ENCODE measurements around the gene HOXC4.

The HOXC4 gene

DNA sequence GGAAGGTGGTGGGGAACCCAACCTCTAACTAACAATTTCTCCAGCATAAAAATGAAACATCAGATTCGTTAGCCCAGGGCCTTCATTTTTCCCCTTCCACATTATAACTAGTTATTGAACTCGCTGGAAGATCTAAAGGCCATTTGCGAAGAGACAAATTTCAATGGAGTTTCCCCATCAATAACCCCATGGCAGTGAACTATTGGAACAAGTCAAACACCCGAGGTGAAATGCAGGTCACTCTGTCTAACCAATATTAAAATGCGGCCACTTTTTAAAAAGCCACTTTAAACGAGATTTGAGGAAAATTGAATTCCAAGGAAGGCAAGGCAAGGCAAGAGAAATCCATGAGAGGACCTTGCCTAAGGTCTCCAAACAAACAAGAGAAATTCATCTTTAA lies 4.5 kb upstream of the HOXC4 start:
- Mint-ChIP-seq H3K9me3 (no peaks in the 10 kb centered on the region), H3K4me1 (peaks cover 31% of the 10 kb centered on the region), H3K27me3 (peaks cover 92% of the 10 kb centered on the region), H3K36me3 (ENCODE audit: low read depth) (peaks cover 2% of the 10 kb centered on the region), H3K27ac (no peak overlapping the region), H3K4me3 (no peak overlapping the region)
- ATAC-seq (no peak), DNase-seq (no peak)

GRCh38 chr12:54050482-54050810 lies 3.2 kb upstream of the HOXC4 start:
- H3K4me3 Mint-ChIP-seq, result no peak overlapping the region
- H3K27me3 Mint-ChIP-seq, result peaks cover 88% of the 10 kb centered on the region
- peaks cover 31% of the 10 kb centered on the region for H3K4me1 Mint-ChIP-seq

DNA sequence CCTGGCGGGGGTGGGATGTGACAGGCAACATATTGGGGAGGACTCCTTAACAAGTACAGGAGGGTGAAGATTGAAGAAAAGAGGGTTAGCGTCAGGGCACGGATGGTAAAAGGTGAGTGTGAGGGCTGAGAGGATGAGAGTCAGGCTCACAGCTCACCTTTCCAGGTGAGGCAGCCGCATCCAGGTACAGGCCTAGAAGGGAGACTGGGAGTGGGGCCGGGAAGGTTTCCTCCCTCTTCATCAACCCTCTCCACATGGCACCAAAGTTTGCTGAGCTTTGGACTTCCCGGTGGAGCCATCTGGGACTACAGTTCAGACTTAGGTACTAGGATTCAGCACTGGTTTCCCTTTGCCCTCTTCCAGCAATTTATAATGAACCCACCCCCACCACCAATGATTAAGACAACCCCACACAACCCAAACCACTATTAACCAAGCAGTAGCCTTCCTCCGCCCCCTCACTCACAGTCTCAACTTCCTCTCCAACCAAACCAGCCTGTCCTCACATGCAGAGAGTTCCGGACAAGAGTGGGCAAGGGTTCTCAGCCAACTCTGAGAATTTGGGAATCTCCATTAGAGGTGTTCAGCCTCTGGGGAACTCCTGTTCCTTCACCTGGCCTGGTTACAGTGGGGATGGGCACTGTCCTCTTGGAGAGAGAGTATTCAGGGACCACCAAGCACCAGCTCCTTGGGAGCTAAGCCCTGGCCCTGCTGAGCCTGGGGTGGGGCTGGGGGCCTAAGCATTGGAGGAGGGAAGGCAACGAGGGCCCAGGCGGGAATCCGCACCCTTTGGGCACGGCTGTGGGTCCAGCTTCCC lies 2.4 kb upstream of the HOXC4 start:
- H3K4me1 Mint-ChIP-seq, result peaks cover 31% of the 10 kb centered on the region
- ATAC-seq (no peak), DNase-seq (no peak)
- no peak overlapping the region for H3K4me3 Mint-ChIP-seq
- peaks cover 2% of the 10 kb centered on the region for H3K36me3 Mint-ChIP-seq (ENCODE audit: low read depth)
- H3K9me3 Mint-ChIP-seq, result no peaks in the 10 kb centered on the region
- no peak overlapping the region for H3K27ac Mint-ChIP-seq
- peaks cover 86% of the 10 kb centered on the region for H3K27me3 Mint-ChIP-seq

More at GRCh38 chr12:54050482-54050810, 3.2 kb upstream of the HOXC4 start:
- H3K9me3 Mint-ChIP-seq, result no peaks in the 10 kb centered on the region
- peaks cover 2% of the 10 kb centered on the region for H3K36me3 Mint-ChIP-seq (ENCODE audit: low read depth)
- ATAC-seq (no peak), DNase-seq (no peak)
- H3K27ac Mint-ChIP-seq, result no peak overlapping the region

DNA sequence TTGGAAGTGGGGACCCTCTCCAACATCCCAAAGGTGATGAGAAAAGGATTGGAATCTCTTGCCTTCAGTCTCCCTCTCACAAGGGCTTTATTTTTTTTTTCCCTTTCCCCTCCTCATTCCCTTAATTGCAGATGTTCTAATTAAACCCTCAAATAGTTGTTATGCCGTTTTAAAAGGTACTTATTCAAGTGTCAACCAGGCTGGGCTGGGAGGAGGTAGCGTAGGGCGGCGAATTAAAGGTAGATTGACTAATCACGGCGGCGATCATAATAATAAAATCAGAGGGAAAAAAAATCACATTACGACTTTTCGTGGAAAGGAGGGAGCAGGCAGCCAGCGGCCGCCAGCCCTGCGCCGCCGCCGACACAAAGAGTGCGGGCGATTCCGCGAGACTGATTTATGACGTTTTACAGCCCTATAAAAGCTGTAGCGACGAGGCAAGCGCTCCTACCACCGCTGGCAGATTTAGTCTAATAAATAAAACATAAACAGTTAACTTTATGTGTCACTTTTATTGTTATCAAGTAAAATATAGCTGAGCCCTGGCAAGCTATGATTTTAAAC lies 1.7 kb upstream of the HOXC4 start:
- H3K4me1 Mint-ChIP-seq, result peaks cover 29% of the 10 kb centered on the region
- no peak overlapping the region for H3K27ac Mint-ChIP-seq
- no peaks in the 10 kb centered on the region for H3K9me3 Mint-ChIP-seq
- peaks cover 83% of the 10 kb centered on the region for H3K27me3 Mint-ChIP-seq
- H3K4me3 Mint-ChIP-seq, result no peak overlapping the region
- DNase-seq, result no peak
- H3K36me3 Mint-ChIP-seq (ENCODE audit: low read depth), result peaks cover 2% of the 10 kb centered on the region
- no peak for ATAC-seq

GRCh38 chr12:54052438-54053002 lies 1.1 kb upstream of the HOXC4 start:
- Mint-ChIP-seq H3K36me3 (ENCODE audit: low read depth) (peaks cover 2% of the 10 kb centered on the region), H3K4me1 (peaks cover 28% of the 10 kb centered on the region), H3K27ac (peak overlapping the region; percentile 72), H3K27me3 (peaks cover 83% of the 10 kb centered on the region), H3K4me3 (peak overlapping the region; percentile 73), H3K9me3 (no peaks in the 10 kb centered on the region)
- ATAC-seq, result no peak
- no peak for DNase-seq

DNA sequence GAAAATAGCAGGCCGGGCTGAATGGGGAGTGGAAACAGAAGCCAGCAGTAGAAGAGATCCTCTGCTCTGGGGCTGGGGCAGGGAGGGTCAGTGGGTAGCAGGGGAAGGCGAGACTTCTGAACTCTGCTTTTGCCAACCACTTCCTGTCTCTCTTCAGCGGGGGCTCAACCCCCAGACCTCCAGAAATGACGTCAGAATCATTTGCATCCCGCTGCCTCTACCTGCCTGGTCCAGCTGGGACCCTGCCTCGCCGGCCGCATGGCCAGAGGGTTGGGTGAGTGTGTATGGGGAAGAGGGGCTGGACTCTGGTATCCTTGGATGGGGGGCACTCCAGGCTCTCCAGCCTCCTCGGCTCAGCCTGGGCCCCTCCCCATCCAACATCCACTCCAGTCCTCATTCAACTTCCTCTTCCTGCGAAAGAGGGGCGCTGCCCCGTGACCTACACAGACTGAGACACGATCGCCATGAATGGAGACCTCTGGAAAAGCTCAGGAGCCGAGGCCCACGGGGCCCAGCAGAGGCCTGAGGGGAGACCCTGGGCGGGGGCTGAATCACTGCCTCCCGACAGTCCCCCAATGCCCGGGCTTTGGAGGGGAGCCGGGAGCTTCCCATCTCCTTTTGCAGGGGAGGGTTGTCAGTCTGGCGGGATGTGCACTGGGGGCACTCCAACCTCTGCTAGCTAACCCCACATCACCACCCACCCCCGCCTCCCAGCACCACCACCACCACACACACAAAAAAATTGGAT lies 458 bp upstream of the HOXC4 start:
- Mint-ChIP-seq H3K4me3 (peak overlapping the region; percentile 73), H3K4me1 (peaks cover 28% of the 10 kb centered on the region), H3K27ac (peak overlapping the region; percentile 72), H3K27me3 (peaks cover 81% of the 10 kb centered on the region), H3K9me3 (no peaks in the 10 kb centered on the region), H3K36me3 (ENCODE audit: low read depth) (peaks cover 2% of the 10 kb centered on the region)
- ATAC-seq, result peak; percentile 56
- DNase-seq, result no peak

DNA sequence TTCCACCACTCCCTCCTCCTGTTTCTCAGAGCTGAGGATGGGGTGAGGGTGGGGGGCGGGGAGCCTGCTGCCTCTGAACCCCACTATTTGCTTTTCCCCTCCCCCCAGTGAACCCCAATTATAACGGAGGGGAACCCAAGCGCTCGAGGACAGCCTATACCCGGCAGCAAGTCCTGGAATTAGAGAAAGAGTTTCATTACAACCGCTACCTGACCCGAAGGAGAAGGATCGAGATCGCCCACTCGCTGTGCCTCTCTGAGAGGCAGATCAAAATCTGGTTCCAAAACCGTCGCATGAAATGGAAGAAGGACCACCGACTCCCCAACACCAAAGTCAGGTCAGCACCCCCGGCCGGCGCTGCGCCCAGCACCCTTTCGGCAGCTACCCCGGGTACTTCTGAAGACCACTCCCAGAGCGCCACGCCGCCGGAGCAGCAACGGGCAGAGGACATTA lies 1.1 kb downstream of the HOXC4 start:
- peaks cover 26% of the 10 kb centered on the region for H3K4me1 Mint-ChIP-seq
- no peak overlapping the region for H3K27ac Mint-ChIP-seq
- ATAC-seq (no peak), DNase-seq (no peak)
- no peaks in the 10 kb centered on the region for H3K9me3 Mint-ChIP-seq
- H3K4me3 Mint-ChIP-seq, result peak overlapping the region; percentile 73
- peaks cover 81% of the 10 kb centered on the region for H3K27me3 Mint-ChIP-seq
- H3K36me3 Mint-ChIP-seq (ENCODE audit: low read depth), result peaks cover 2% of the 10 kb centered on the region

- H3K27me3 Mint-ChIP-seq, result peaks cover 79% of the 10 kb centered on the region
- DNase-seq (no peak), ATAC-seq (no peak)
- H3K27ac Mint-ChIP-seq, result no peak overlapping the region
- H3K4me3 Mint-ChIP-seq, result no peak overlapping the region
- peaks cover 20% of the 10 kb centered on the region for H3K4me1 Mint-ChIP-seq
- no peaks in the 10 kb centered on the region for H3K9me3 Mint-ChIP-seq
- peaks cover 2% of the 10 kb centered on the region for H3K36me3 Mint-ChIP-seq (ENCODE audit: low read depth)
Observed at GRCh38 chr12:54055552-54055951, 1.9 kb downstream of the HOXC4 start.

GRCh38 chr12:54056110-54056509 lies 2.5 kb downstream of the HOXC4 start:
- H3K4me3 Mint-ChIP-seq, result no peak overlapping the region
- peaks cover 79% of the 10 kb centered on the region for H3K27me3 Mint-ChIP-seq
- ATAC-seq, result no peak
- no peak for DNase-seq
- no peaks in the 10 kb centered on the region for H3K9me3 Mint-ChIP-seq
- H3K4me1 Mint-ChIP-seq, result peaks cover 20% of the 10 kb centered on the region
- no peak overlapping the region for H3K27ac Mint-ChIP-seq
- peaks cover 2% of the 10 kb centered on the region for H3K36me3 Mint-ChIP-seq (ENCODE audit: low read depth)

- DNase-seq (no peak), ATAC-seq (no peak)
Observed at GRCh38 chr12:54058128-54058768, 4.6 kb downstream of the HOXC4 start.

GRCh38 chr12:54059668-54060067 lies 6.0 kb downstream of the HOXC4 start:
- Mint-ChIP-seq H3K27me3 (peaks cover 73% of the 10 kb centered on the region), H3K4me1 (no peaks in the 10 kb centered on the region), H3K36me3 (ENCODE audit: low read depth) (no peaks in the 10 kb centered on the region), H3K4me3 (no peak overlapping the region), H3K27ac (no peak overlapping the region), H3K9me3 (no peaks in the 10 kb centered on the region)
- DNase-seq, result no peak
- no peak for ATAC-seq

More at GRCh38 chr12:54058128-54058768, 4.6 kb downstream of the HOXC4 start:
- Mint-ChIP-seq H3K36me3 (ENCODE audit: low read depth) (no peaks in the 10 kb centered on the region), H3K27me3 (peaks cover 79% of the 10 kb centered on the region), H3K27ac (no peak overlapping the region), H3K9me3 (no peaks in the 10 kb centered on the region), H3K4me1 (peaks cover 7% of the 10 kb centered on the region), H3K4me3 (no peak overlapping the region)

DNA sequence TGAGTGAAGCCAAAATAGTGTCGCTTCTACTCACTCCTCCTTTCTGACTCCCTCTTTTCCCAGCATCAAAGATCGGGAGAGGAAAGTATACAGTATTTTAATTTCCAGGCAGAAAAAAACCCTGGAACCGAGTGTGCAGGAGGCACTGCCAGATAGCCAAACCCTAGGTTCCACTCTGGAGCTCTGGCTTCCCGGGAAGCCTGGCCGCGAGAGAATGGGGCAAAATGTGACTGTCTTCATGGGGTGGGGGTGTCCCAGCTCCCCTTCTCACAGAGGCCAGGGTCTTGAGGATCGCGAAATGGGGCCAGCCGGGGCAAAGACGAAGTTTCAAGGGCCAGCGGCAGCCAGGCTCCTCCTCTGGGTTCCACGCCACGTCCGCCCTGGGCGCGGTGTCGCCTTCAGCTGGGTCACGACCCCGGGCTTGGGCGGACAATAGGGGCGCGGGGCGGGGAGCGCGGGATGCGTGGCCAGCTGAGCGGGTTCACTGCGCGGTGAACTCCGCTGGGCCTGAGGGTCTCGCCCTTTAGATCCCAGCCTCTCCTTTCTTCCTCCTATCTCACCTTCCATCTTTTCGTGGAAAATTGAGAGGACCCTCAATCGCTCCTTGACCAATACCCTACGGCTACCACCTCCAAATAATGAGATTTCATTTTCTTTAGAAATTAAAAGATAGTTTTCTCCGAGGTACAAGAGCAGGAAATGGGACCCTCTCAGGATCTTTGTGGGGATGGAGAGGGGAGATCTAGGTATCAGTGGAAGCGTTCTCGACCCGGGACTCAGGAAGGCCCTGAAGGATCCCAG lies 6.7 kb downstream of the HOXC4 start:
- DNase-seq (no peak), ATAC-seq (no peak)
- Mint-ChIP-seq H3K36me3 (ENCODE audit: low read depth) (no peaks in the 10 kb centered on the region), H3K4me1 (no peaks in the 10 kb centered on the region), H3K27ac (no peak overlapping the region), H3K9me3 (no peaks in the 10 kb centered on the region), H3K27me3 (peaks cover 72% of the 10 kb centered on the region), H3K4me3 (no peak overlapping the region)

DNA sequence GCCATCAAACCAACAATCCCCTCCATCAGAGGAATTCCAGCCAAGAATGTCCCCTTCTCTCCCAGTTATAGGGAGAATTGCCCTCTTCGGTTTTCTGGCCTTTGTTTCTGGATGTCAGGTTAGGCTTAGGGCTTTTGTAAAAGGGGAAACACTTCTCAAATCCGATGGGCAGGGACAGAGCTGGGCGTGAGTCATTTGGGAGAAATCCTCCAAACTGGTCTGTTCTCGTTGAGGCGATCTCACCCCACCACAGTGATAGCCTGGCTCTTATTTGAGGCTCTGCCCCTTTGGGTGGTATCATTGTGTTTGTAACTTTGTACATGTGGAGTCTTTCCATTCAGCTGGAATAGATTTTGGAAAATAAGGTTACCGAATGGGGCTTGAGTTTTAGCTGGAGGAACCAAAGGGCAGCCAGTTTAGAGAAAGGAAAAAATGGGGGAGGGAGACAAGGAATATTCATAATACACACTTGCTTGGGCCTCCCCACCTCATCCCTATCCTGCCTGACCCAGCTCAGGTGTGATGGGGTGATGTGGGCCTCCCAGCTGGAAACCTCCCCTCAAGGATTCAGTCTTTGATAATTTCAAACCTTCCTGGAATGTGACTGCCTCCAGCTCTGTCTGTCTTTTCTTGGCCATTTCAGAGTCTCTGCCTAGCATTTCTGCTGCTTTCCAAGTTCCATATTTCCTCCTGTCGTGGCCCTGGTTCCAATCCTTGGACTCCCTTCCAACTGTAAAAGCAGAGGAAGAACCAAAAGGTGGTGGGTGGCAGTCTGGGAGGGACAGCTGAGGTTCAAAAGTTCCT lies 7.5 kb downstream of the HOXC4 start:
- ATAC-seq (no peak), DNase-seq (no peak)
- no peak overlapping the region for H3K27ac Mint-ChIP-seq
- H3K4me1 Mint-ChIP-seq, result no peaks in the 10 kb centered on the region
- no peak overlapping the region for H3K4me3 Mint-ChIP-seq
- H3K27me3 Mint-ChIP-seq, result peaks cover 72% of the 10 kb centered on the region
- H3K36me3 Mint-ChIP-seq (ENCODE audit: low read depth), result no peaks in the 10 kb centered on the region
- no peaks in the 10 kb centered on the region for H3K9me3 Mint-ChIP-seq
